ENCODE data around the gene HIPK2.

HIPK2 gene

DNA sequence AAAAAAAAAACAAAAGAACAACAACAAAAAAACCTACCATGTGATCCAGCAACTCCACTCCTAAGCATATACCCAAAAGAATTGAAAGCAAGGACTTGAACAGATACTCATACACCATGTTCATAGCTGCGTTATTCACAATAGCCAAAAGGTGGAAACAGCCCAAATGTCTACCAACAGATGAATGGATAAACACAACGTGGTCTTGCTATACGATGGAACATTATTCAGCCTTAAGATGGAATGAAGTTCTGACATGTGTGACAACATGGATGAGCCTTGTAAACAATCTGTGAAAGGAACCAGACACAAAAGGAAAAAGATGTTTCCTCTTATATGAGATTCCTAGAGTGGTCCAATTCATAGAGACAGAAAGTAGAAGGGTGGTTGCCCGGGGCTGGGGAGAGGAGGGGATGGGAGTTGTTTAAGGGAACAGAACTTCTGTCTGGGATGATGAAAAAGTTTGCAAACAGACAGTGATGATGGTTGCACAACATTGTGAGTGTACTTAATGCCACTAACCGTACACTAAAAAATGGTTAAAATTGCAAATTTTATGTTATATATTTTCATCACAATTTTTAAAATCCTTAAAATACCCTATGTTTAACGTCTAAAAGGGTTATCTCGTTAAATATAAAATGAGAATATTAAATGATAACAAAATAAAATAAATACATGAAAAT is 242.7 kb downstream of the HIPK2 start:
- H2AFZ ChIP-seq (ENCODE audit: low read depth, low read length) = no peak overlapping the region

GRCh38 chr7:139534096-139534495 is 243.7 kb downstream of the HIPK2 start:
- Histone ChIP-seq H2AFZ (ENCODE audit: low read depth, low read length) (no peak overlapping the region), H3K27me3 (ENCODE audit: insufficient read depth, low read length) (no peaks in the 10 kb centered on the region), H3K4me3 (ENCODE audit: low read length) (no peak overlapping the region), H3K36me3 (ENCODE audit: insufficient read depth, low read length) (no peaks in the 10 kb centered on the region), H3K4me1 (ENCODE audit: insufficient read depth, low read length) (no peaks in the 10 kb centered on the region), H3K9me3 (ENCODE audit: low read length) (no peaks in the 10 kb centered on the region)

More for the DNA sequence above, 242.7 kb downstream of the HIPK2 start:
- Histone ChIP-seq H3K27me3 (ENCODE audit: insufficient read depth, low read length) (no peaks in the 10 kb centered on the region), H3K4me3 (ENCODE audit: low read length) (no peak overlapping the region), H3K4me1 (ENCODE audit: insufficient read depth, low read length) (no peaks in the 10 kb centered on the region), H3K36me3 (ENCODE audit: insufficient read depth, low read length) (no peaks in the 10 kb centered on the region), H3K9me3 (ENCODE audit: low read length) (no peaks in the 10 kb centered on the region)

- Histone ChIP-seq H3K9me3 (ENCODE audit: low read length) (peaks cover 3% of the 10 kb centered on the region), H3K4me3 (ENCODE audit: low read length) (no peak overlapping the region), H3K4me1 (ENCODE audit: insufficient read depth, low read length) (no peaks in the 10 kb centered on the region), H3K36me3 (ENCODE audit: insufficient read depth, low read length) (no peaks in the 10 kb centered on the region), H2AFZ (ENCODE audit: low read depth, low read length) (no peak overlapping the region), H3K27me3 (ENCODE audit: insufficient read depth, low read length) (no peaks in the 10 kb centered on the region)
Measured at GRCh38 chr7:139532636-139533155, 245.1 kb downstream of the HIPK2 start.

- no peaks in the 10 kb centered on the region for H3K36me3 ChIP-seq (ENCODE audit: insufficient read depth, low read length)
- peaks cover 3% of the 10 kb centered on the region for H3K9me3 ChIP-seq (ENCODE audit: low read length)
- H3K4me3 ChIP-seq (ENCODE audit: low read length) = no peak overlapping the region
- H3K27me3 ChIP-seq (ENCODE audit: insufficient read depth, low read length) = peaks cover 5% of the 10 kb centered on the region
- no peak overlapping the region for H2AFZ ChIP-seq (ENCODE audit: low read depth, low read length)
- H3K4me1 ChIP-seq (ENCODE audit: insufficient read depth, low read length) = no peaks in the 10 kb centered on the region
Measured at GRCh38 chr7:139531094-139531493, 246.7 kb downstream of the HIPK2 start.

DNA sequence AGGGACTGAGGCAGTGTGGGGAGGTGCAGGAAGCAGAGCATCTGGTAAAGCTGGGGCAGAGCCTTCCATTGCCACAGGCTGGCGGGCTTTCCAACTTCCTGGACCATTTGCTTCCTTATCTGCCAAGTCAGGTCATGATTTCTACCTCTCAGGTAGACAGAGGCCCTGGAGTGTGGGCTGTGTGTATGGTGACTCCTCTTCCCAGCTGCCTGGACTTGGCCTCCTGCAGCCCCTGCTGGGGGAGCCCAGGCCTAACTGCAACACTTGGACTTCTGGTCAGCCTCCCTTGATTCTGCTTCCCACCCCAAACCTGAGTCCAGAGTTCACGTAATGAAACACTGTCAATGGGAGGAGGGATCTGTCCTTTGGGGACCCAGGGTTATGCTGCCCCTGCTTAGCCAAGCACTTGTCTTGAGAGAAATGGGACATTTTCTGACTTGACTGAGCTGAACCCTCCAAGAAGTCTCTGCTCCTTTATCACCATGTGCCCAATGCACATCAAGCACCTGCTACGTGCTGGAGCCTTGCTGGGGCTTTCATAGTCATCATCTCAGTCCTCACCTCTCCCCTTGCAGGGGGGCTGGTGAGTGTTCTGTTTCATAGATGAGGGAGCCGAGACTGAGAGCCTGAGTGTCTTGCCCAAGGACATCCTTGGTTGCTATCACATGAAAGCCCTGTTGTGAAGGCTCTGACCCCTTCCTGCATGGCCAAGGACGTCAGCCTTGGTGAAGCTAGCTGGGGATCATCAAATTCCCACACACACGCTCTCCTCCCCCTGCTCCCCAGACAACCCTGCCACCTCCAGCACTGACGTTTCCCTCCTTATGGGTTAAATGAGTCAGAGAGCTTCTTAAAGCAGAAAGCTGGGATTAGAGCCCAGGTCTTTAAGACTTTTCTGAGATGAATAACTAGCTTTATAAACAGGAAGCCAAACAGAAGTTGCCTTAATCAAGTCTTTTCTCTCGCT is 250.9 kb downstream of the HIPK2 start:
- Histone ChIP-seq H2AFZ (ENCODE audit: low read depth, low read length) (no peak overlapping the region), H3K27me3 (ENCODE audit: insufficient read depth, low read length) (peaks cover 37% of the 10 kb centered on the region), H3K4me1 (ENCODE audit: insufficient read depth, low read length) (no peaks in the 10 kb centered on the region), H3K4me3 (ENCODE audit: low read length) (no peak overlapping the region), H3K36me3 (ENCODE audit: insufficient read depth, low read length) (no peaks in the 10 kb centered on the region), H3K9me3 (ENCODE audit: low read length) (peaks cover 6% of the 10 kb centered on the region)

- H3K36me3 ChIP-seq (ENCODE audit: insufficient read depth, low read length) = no peaks in the 10 kb centered on the region
- H3K9me3 ChIP-seq (ENCODE audit: low read length) = peaks cover 10% of the 10 kb centered on the region
- H3K27me3 ChIP-seq (ENCODE audit: insufficient read depth, low read length) = peaks cover 46% of the 10 kb centered on the region
- no peak overlapping the region for H2AFZ ChIP-seq (ENCODE audit: low read depth, low read length)
- H3K4me1 ChIP-seq (ENCODE audit: insufficient read depth, low read length) = no peaks in the 10 kb centered on the region
- no peak overlapping the region for H3K4me3 ChIP-seq (ENCODE audit: low read length)
Measured at GRCh38 chr7:139525750-139526149, 252.0 kb downstream of the HIPK2 start.

GRCh38 chr7:139525239-139525638 is 252.6 kb downstream of the HIPK2 start:
- Histone ChIP-seq H3K9me3 (ENCODE audit: low read length) (peaks cover 10% of the 10 kb centered on the region), H3K27me3 (ENCODE audit: insufficient read depth, low read length) (peaks cover 46% of the 10 kb centered on the region), H2AFZ (ENCODE audit: low read depth, low read length) (no peak overlapping the region), H3K4me3 (ENCODE audit: low read length) (no peak overlapping the region), H3K4me1 (ENCODE audit: insufficient read depth, low read length) (no peaks in the 10 kb centered on the region), H3K36me3 (ENCODE audit: insufficient read depth, low read length) (no peaks in the 10 kb centered on the region)

DNA sequence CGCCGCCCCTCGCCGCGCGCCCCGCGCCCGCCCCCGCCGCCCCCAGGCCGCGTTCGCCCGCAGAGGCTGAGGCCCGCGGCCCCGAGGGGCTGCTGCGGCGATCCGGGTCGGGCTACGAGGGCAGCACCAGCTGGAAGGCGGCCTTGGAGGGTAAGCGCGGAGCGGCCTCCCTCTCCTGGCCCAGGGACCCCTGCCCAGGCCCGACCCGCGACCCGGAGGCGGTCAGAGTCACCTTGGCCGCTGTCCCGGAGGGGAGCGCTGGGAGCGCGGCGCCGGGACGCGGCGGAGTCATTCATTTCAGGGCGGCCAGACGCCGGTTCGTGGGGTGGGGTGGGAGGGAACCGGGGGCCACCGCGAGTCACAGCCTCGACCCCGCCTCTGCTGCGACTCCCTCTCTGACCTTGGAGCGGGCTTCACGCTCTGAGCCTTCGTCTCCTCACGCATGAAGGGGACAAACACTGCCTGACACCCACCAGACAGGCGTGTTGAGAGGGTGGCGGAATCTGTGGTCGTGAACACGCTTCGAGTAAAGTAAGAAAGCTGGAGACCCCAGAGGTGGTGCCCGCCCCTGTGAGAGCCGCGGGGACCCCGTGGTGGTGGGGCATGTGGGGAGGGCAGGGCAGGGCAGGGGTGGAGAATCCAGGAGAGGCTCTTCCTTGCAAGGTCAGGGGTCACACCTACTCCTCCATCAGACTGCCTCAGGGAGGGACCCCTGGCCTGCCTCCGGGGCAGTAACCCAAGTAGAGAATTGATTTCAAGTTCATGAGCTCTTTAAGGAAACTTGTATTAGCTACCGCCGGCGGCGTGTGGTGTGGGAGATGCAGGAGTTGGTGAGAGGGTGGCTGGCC is 253.6 kb downstream of the HIPK2 start:
- peaks cover 10% of the 10 kb centered on the region for H3K9me3 ChIP-seq (ENCODE audit: low read length)
- no peaks in the 10 kb centered on the region for H3K36me3 ChIP-seq (ENCODE audit: insufficient read depth, low read length)
- H3K4me3 ChIP-seq (ENCODE audit: low read length) = no peak overlapping the region
- no peak overlapping the region for H2AFZ ChIP-seq (ENCODE audit: low read depth, low read length)
- peaks cover 46% of the 10 kb centered on the region for H3K27me3 ChIP-seq (ENCODE audit: insufficient read depth, low read length)
- H3K4me1 ChIP-seq (ENCODE audit: insufficient read depth, low read length) = no peaks in the 10 kb centered on the region

DNA sequence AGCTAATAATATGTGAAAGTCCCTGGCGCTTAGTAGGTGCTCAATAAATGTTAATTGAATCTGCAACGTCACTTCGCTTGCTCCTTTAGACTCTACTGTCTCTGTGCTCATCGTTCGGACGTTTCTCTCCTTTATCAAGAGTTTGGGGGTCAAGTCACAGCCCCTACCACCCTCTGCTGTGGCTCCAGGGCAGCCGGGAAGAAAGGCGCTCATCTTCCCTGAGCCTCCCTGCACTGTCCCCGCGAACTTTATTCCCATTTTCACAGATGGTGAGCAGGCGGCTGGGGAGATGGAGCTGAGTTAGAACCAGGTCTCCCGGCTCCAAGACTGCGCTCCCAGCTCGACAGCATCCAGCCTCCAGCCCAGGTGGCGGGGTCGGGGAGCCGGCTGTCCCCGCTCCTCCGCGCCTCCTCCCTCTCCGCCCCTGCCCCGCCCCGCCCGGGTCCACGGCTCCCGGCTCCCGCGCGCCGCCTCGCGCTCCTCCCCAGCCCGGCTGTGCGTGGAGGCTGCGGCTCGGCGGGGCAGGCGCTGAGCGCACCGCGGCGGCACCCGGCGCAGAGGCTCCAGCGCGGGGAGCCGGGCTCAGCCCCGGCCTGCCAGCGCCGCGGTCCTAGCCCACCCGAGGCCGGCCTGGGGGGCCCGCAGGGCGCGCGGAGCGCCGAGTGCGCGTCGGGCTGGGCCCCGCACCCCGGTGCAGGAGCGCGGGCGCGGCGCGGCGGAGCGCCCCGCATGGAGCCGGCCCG is 254.4 kb downstream of the HIPK2 start, which contains the start of gene CLEC2L:
TSS of gene CLEC2L (plus strand) at position 487 of the 743 bp plus-strand sequence. CDS start at position 730, 243 bp downstream.
- H3K4me1 ChIP-seq (ENCODE audit: insufficient read depth, low read length) = no peaks in the 10 kb centered on the region
- H3K27me3 ChIP-seq (ENCODE audit: insufficient read depth, low read length) = peaks cover 46% of the 10 kb centered on the region
- H3K4me3 ChIP-seq (ENCODE audit: low read length) = peak within 1 kb of the TSS; percentile 27
- H3K9me3 ChIP-seq (ENCODE audit: low read length) = peaks cover 6% of the 10 kb centered on the region
- no peaks in the 10 kb centered on the region for H3K36me3 ChIP-seq (ENCODE audit: insufficient read depth, low read length)
- H2AFZ ChIP-seq (ENCODE audit: low read depth, low read length) = no peak within 1 kb of the TSS

GRCh38 chr7:139522830-139523198 is 255.0 kb downstream of the HIPK2 start:
- Histone ChIP-seq H3K27me3 (ENCODE audit: insufficient read depth, low read length) (peaks cover 46% of the 10 kb centered on the region), H3K4me3 (ENCODE audit: low read length) (peak overlapping the region; percentile 27), H3K4me1 (ENCODE audit: insufficient read depth, low read length) (no peaks in the 10 kb centered on the region), H2AFZ (ENCODE audit: low read depth, low read length) (no peak overlapping the region), H3K36me3 (ENCODE audit: insufficient read depth, low read length) (no peaks in the 10 kb centered on the region), H3K9me3 (ENCODE audit: low read length) (peaks cover 6% of the 10 kb centered on the region)

DNA sequence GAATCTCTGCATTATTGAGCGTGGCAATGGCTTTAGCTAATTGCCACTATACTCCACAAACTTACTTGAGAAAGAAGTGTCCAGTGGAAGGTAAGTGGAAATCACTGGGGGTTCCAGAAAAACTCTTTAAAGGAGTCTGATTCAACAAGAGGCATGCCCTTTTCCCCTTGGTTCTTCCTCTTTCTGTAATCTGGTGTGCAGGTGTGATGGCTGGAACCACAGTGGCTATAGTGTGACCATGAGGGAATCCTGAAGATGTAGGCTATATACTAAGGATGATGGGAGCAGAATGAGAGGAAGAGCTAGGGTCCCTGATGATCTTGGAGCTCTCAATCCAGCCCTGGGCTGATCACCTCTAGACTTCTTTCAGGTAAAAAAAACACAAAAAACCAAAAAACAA is 256.4 kb downstream of the HIPK2 start:
- Histone ChIP-seq H2AFZ (ENCODE audit: low read depth, low read length) (no peak overlapping the region), H3K4me1 (ENCODE audit: insufficient read depth, low read length) (no peaks in the 10 kb centered on the region), H3K36me3 (ENCODE audit: insufficient read depth, low read length) (no peaks in the 10 kb centered on the region), H3K9me3 (ENCODE audit: low read length) (peaks cover 6% of the 10 kb centered on the region), H3K4me3 (ENCODE audit: low read length) (no peak overlapping the region), H3K27me3 (ENCODE audit: insufficient read depth, low read length) (peaks cover 42% of the 10 kb centered on the region)

DNA sequence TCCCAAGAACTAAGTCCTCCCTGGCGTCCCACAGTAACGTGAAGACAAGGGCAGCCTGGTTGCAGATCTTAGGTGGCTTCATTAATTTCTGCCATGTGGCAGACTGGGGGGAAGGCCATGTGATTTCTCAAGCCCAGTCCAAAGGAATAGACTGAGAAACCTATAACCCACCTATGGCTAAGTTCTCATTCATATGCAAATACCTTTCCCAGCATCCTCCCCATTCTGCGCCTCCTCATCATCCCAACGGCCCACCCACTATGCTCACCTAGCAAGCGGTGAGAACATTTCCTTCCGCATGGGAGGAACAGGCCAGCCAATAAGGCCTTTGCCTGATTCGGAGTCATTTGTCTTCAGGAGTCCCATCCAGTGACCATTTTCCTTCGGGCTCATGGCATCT is 262.5 kb downstream of the HIPK2 start:
- no peaks in the 10 kb centered on the region for H3K9me3 ChIP-seq (ENCODE audit: low read length)
- H3K27me3 ChIP-seq (ENCODE audit: insufficient read depth, low read length) = no peaks in the 10 kb centered on the region
- H3K4me1 ChIP-seq (ENCODE audit: insufficient read depth, low read length) = peaks cover 9% of the 10 kb centered on the region
- no peak overlapping the region for H2AFZ ChIP-seq (ENCODE audit: low read depth, low read length)
- H3K4me3 ChIP-seq (ENCODE audit: low read length) = no peak overlapping the region
- no peaks in the 10 kb centered on the region for H3K36me3 ChIP-seq (ENCODE audit: insufficient read depth, low read length)
